Upper lobe of left lung (tissue), 4 donors: ENCODE results near the gene HIVEP3.

Source experiments
- EP300 ChIP-seq, 4 donors: sonication (generic); formaldehyde crosslinking; IDR thresholded peaks; one replicate each; pipeline ENCODE4 v1.5.1; 2017; ENCODE audit warnings: antibody characterized with exemption in 4 of 4, control low read depth in 2 of 4
- POLR2A ChIP-seq, 4 donors: fragments of 450-650 bp; IDR thresholded peaks; one replicate each; pipeline ENCODE4 v1.5.1; 2016 to 2017; ENCODE audit warnings: antibody characterized with exemption in 4 of 4, mild to moderate bottlenecking in 2 of 4
- TF ChIP-seq, protein P1 (sequence below), 6 experiments: fragments of 450-650 bp in 4 of 6; fragments of 200-600 bp in 2 of 6; sonication (generic) in 2 of 6; IDR thresholded peaks; one replicate each; pipeline ENCODE4 v1.5.1; 2016 to 2019; ENCODE audit warnings: antibody characterized with exemption in 6 of 6

DNA sequence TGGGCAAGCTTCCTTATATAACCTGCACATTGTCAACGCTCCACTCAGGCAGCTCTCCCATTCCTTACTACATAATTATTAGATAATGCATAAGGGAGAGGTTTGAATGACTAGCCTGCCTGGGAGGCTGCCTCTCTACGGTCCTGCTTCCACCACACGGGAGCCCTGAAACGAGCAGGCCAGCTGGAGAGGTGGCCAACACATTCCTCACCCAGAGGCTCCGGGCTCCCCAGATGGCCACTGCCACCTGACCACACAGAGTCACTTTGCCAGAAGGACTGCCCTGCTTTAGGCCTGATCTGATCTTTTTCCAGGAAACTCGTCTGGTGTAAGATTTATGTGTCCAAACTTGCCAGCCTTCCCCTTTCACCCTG, 27.9 kb downstream of the HIVEP3 start:
- TF ChIP-seq EP300 (IDR thresholded peaks at IDR 0.05) (no peak), POLR2A (IDR thresholded peaks at IDR 0.05) (no peak)
- TF ChIP-seq, protein P1, sequence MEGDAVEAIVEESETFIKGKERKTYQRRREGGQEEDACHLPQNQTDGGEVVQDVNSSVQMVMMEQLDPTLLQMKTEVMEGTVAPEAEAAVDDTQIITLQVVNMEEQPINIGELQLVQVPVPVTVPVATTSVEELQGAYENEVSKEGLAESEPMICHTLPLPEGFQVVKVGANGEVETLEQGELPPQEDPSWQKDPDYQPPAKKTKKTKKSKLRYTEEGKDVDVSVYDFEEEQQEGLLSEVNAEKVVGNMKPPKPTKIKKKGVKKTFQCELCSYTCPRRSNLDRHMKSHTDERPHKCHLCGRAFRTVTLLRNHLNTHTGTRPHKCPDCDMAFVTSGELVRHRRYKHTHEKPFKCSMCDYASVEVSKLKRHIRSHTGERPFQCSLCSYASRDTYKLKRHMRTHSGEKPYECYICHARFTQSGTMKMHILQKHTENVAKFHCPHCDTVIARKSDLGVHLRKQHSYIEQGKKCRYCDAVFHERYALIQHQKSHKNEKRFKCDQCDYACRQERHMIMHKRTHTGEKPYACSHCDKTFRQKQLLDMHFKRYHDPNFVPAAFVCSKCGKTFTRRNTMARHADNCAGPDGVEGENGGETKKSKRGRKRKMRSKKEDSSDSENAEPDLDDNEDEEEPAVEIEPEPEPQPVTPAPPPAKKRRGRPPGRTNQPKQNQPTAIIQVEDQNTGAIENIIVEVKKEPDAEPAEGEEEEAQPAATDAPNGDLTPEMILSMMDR (IDR thresholded peaks at IDR 0.05), result no peak
